IPS-18a (cell line): ENCODE data around the gene AMPH.

Experiments used
- H3K27ac ChIP-seq: one replicate; pipeline ENCODE4 v1.5.1; 2013; ENCODE audit warnings: low read length
- H3K27me3 ChIP-seq: one replicate; pipeline ENCODE4 v1.6.1; 2013; ENCODE audit warnings: mild to moderate bottlenecking, low read length; ENCODE audit not compliant: control insufficient read depth, insufficient read depth
- H3K36me3 ChIP-seq: one replicate; pipeline ENCODE4 v1.6.1; 2013; ENCODE audit warnings: low read depth, low read length; ENCODE audit not compliant: control insufficient read depth
- H3K4me1 ChIP-seq: one replicate; pipeline ENCODE4 v1.6.1; 2013; ENCODE audit warnings: low read depth, low read length; ENCODE audit not compliant: control insufficient read depth
- H3K4me3 ChIP-seq: one replicate; pipeline ENCODE4 v1.5.1; 2013; ENCODE audit warnings: low read length
- H3K9ac ChIP-seq: one replicate; pipeline ENCODE4 v1.6.1; 2013; ENCODE audit warnings: mild to moderate bottlenecking, low read length, moderate library complexity
- H3K9me3 ChIP-seq: one replicate; pipeline ENCODE4 v1.6.1; 2013; ENCODE audit warnings: low read depth, low read length; ENCODE audit not compliant: control insufficient read depth

AMPH gene

GRCh38 chr7:38451840-38452239, 179.3 kb downstream of the AMPH start:
- Histone ChIP-seq H3K4me3 (no peak overlapping the region), H3K27ac (no peak overlapping the region), H3K9me3 (no peaks in the 10 kb centered on the region), H3K9ac (no peak overlapping the region), H3K27me3 (no peaks in the 10 kb centered on the region), H3K36me3 (no peaks in the 10 kb centered on the region), H3K4me1 (no peaks in the 10 kb centered on the region)

- H3K27me3 ChIP-seq, result no peaks in the 10 kb centered on the region
- H3K4me3 ChIP-seq, result no peak overlapping the region
- no peak overlapping the region for H3K27ac ChIP-seq
- H3K36me3 ChIP-seq, result no peaks in the 10 kb centered on the region
- no peak overlapping the region for H3K9ac ChIP-seq
- no peaks in the 10 kb centered on the region for H3K9me3 ChIP-seq
- H3K4me1 ChIP-seq, result no peaks in the 10 kb centered on the region
Observed at GRCh38 chr7:38448584-38449234, 182.5 kb downstream of the AMPH start.

GRCh38 chr7:38448054-38448453, 183.1 kb downstream of the AMPH start:
- Histone ChIP-seq H3K9me3 (no peaks in the 10 kb centered on the region), H3K9ac (no peak overlapping the region), H3K27me3 (no peaks in the 10 kb centered on the region), H3K4me1 (no peaks in the 10 kb centered on the region), H3K27ac (no peak overlapping the region), H3K4me3 (no peak overlapping the region), H3K36me3 (no peaks in the 10 kb centered on the region)

- Histone ChIP-seq H3K36me3 (no peaks in the 10 kb centered on the region), H3K27ac (no peak overlapping the region), H3K4me1 (no peaks in the 10 kb centered on the region), H3K9me3 (no peaks in the 10 kb centered on the region), H3K9ac (no peak overlapping the region), H3K27me3 (no peaks in the 10 kb centered on the region), H3K4me3 (no peak overlapping the region)
Observed at GRCh38 chr7:38438970-38439369, 192.2 kb downstream of the AMPH start.

- Histone ChIP-seq H3K9me3 (no peaks in the 10 kb centered on the region), H3K27me3 (no peaks in the 10 kb centered on the region), H3K4me1 (no peaks in the 10 kb centered on the region), H3K9ac (no peak overlapping the region), H3K4me3 (no peak overlapping the region), H3K27ac (no peak overlapping the region), H3K36me3 (no peaks in the 10 kb centered on the region)
Observed at GRCh38 chr7:38432671-38433070, 198.5 kb downstream of the AMPH start.

- H3K27me3 ChIP-seq, result no peaks in the 10 kb centered on the region
- no peaks in the 10 kb centered on the region for H3K36me3 ChIP-seq
- no peaks in the 10 kb centered on the region for H3K9me3 ChIP-seq
- no peak overlapping the region for H3K27ac ChIP-seq
- no peak overlapping the region for H3K9ac ChIP-seq
- no peak overlapping the region for H3K4me3 ChIP-seq
- H3K4me1 ChIP-seq, result no peaks in the 10 kb centered on the region
Observed at GRCh38 chr7:38432080-38432479, 199.1 kb downstream of the AMPH start.

GRCh38 chr7:38429057-38429456, 202.1 kb downstream of the AMPH start:
- Histone ChIP-seq H3K27me3 (no peaks in the 10 kb centered on the region), H3K4me1 (no peaks in the 10 kb centered on the region), H3K36me3 (no peaks in the 10 kb centered on the region), H3K9me3 (no peaks in the 10 kb centered on the region), H3K4me3 (no peak overlapping the region), H3K9ac (no peak overlapping the region), H3K27ac (no peak overlapping the region)

- no peak overlapping the region for H3K27ac ChIP-seq
- no peak overlapping the region for H3K9ac ChIP-seq
- no peaks in the 10 kb centered on the region for H3K27me3 ChIP-seq
- no peak overlapping the region for H3K4me3 ChIP-seq
- H3K36me3 ChIP-seq, result no peaks in the 10 kb centered on the region
- H3K9me3 ChIP-seq, result no peaks in the 10 kb centered on the region
- H3K4me1 ChIP-seq, result no peaks in the 10 kb centered on the region
Observed at GRCh38 chr7:38428041-38428440, 203.1 kb downstream of the AMPH start.

- no peak overlapping the region for H3K4me3 ChIP-seq
- no peaks in the 10 kb centered on the region for H3K9me3 ChIP-seq
- no peak overlapping the region for H3K27ac ChIP-seq
- no peak overlapping the region for H3K9ac ChIP-seq
- no peaks in the 10 kb centered on the region for H3K36me3 ChIP-seq
- no peaks in the 10 kb centered on the region for H3K4me1 ChIP-seq
- H3K27me3 ChIP-seq, result no peaks in the 10 kb centered on the region
Observed at GRCh38 chr7:38427279-38427955, 203.8 kb downstream of the AMPH start.

GRCh38 chr7:38425509-38425908, 205.7 kb downstream of the AMPH start:
- H3K27me3 ChIP-seq, result no peaks in the 10 kb centered on the region
- no peaks in the 10 kb centered on the region for H3K4me1 ChIP-seq
- H3K36me3 ChIP-seq, result no peaks in the 10 kb centered on the region
- no peak overlapping the region for H3K27ac ChIP-seq
- no peaks in the 10 kb centered on the region for H3K9me3 ChIP-seq
- H3K4me3 ChIP-seq, result no peak overlapping the region
- no peak overlapping the region for H3K9ac ChIP-seq

- H3K27me3 ChIP-seq, result no peaks in the 10 kb centered on the region
Observed at GRCh38 chr7:38424750-38425463, 206.3 kb downstream of the AMPH start.

More at GRCh38 chr7:38424750-38425463, 206.3 kb downstream of the AMPH start:
- no peak overlapping the region for H3K9ac ChIP-seq
- H3K4me1 ChIP-seq, result no peaks in the 10 kb centered on the region
- no peaks in the 10 kb centered on the region for H3K9me3 ChIP-seq
- no peaks in the 10 kb centered on the region for H3K36me3 ChIP-seq
- H3K27ac ChIP-seq, result no peak overlapping the region
- no peak overlapping the region for H3K4me3 ChIP-seq
